ENCODE measurements around the gene SNW1.
"Not testable (repeated sequence)": the region's sequence is repeated elsewhere in the genome, so short reads cannot be mapped to it uniquely, and the experiment has no call there.

The SNW1 gene

DNA sequence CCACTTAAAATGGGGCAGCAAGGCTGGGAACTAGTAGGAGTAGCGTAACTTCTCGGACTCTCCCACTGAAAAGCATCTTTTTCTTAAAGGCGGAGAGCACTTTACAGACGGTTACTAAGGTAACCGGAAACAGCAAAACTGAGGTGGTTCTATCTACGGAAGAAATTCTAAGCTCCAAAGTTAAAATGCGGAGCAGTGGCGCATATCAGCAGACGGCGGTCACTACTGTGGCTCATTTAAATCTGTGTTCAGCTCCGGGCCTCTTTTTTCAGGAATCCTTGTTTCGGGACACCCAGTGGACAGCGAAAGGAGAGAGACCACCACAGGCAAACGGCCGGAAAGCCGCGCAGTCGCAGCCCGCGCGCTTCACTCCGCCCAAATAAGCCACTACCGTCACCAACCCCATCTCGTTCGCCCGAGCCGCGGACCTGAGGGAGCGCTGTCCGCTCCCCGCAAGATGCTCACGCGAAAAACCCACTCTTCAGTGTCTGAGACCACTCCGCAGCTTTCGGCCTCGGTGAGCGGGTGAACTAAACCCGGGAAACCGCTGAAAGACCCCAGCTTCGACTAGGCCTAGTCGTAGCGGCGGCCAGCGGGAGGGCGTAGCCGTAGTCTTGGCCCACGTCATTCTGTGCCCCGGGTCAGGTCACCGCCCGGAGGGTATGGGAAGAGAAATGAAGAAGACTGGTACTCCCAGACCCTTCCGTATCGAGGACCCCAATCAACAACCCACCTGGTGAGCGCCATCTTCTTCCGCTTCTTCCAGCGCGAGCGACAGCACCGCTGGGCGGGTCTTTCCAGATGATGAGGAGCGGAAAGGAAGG, at the start of gene SNW1:
TSS of gene SNW1 (minus strand) at position 776 of the 824 bp plus-strand sequence. CDS start at position 747, 29 bp downstream.
- peak; percentile 90 for DNase-seq (ENCODE audit: low read depth, low spot score)

DNA sequence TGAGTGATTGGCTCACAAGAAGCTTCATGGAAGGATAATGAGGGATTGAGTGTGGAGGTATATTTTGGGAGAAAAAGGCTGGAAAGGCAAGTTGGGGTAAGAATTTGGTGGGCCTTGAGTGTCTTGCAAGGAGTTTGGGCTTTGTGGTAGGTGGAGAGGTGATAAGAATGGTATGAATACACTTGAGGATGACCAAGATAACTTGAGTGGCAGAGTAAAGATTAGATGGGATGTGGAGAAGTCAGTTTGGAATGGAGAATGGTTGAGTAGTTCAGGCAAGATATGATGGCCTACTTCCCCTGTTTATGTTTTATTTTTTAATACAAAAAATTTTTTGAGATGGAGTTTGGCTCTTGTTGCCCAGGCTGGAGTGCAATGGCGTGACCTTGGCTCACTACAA, 48.1 kb upstream of the SNW1 start:
- no peak for DNase-seq (ENCODE audit: low read depth, low spot score)

DNA sequence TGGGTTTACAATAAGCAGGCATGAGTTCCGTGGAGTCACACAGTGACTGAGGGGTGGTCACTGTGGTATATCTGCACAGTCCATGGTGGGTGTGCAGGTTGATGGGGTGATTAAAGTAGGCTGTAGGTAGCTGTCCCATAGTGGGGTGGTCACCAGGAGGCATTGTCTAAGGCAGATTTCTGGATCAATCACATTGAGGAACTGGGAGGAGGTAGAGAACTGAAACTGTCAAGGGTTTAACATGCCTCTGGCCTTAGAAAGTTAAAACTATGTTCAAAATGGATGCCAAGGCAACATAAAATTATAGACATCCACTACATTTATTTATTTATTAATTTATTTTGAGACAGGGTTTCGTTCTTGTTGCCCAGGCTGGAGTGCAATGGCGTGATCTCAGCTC, 47.3 kb upstream of the SNW1 start:
- no peak for DNase-seq (ENCODE audit: low read depth, low spot score)

DNA sequence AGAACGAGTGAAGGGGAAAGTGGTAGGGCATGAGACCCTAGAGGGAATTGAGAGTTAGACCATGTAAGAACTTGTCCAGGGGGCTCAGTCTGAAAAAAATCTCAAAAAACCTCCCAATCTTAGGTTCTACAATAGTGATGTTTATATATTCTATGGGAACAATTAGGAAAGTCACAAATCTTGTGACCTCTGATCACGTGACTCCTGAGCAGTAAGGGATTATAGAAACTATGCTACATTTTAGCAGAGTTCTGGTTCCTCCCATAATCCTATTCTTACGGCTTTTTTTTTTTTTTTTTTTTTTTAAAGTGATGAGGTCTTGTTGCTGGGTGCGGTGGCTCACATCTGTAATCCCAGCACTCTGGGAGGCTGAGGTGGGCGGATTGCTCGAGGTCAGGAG, 44.8 kb upstream of the SNW1 start:
- no peak for DNase-seq (ENCODE audit: low read depth, low spot score)

DNA sequence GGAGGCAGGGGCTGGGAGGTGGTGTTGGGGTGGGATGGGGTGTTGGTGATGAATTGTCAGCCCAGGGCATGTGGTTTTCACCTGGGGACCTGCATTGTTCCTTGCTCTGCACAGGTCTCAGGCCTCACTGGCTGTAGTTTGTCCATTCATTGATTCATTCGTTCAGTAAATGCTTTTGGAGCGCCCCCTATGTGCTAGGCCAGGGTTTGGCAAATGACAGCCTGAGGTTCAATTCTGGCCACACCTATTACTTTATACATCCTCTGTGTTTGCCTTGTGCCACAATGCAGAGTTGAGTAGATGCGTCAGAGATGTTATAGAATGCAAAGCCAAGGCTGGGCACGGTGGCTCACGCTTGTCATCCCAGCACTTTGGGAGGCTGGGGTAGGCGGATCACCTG, 43.6 kb upstream of the SNW1 start:
- DNase-seq (ENCODE audit: low read depth, low spot score), result no peak

DNA sequence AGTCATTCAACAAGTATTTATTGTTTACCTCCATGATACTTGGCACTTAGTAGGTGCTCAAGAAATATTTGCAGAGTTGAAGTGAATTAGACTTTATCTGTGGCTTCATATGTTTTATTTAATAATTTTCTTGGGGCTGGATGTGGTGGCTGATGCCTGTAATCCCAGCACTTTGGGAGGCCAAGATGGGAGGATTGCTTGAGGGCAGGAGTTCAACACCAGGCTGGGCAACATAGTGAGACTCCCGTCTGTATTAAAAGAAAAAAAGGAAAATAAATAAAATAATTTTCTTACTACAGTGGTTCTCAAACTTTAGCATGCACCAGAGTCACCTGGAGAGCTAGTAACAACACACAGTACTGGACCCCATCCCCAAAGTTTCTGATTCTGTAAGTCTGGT, 39.9 kb upstream of the SNW1 start:
- DNase-seq (ENCODE audit: low read depth, low spot score), result no peak

DNA sequence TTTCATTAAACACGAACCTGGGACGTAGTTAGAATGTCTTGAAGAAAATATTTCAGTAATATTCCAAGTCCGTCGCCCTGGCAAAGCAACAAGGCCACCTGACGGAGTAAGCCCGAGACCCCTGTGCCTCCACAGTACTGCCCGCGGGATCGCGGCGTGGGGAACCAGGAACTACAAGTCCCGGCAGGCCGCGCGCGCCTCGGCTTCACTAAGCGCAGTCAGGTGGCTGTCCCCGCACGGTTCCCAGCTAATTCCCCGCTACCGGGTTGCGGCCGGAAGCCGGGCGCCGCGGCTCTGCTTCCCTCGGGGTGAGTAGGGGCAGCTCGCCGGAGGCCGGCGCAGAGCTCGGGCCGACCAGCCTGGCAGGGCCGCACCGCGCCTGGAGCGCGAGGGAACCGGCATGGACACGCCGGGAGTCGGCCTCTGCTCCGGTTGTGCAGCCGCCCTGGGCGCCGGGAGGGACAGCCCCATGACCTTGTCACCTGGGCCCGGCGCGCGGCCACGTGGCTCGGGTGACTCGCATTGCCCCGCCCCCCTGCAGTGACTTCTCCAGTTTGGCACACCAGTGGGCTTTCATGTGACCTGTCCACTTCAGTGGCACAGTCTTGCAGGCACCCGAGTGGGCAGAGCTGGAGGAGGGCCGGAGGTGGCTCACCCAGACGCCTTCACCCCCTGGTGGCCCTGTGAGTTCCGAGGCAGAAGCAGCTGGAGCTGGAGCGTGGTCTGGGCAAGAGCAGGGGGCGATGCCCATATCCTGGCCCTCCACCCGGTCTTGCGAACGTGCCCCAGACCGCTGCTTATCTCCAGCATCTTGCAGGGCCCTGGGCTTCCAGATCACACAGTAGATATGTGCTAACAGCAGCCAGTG, 39.1 kb upstream of the SNW1 start, which contains the start of gene ADCK1:
TSS of gene ADCK1 (plus strand) at position 247 of the 868 bp plus-strand sequence. CDS start 18,870 bp downstream, outside the sequence.
- peak; percentile 21 for DNase-seq (ENCODE audit: low read depth, low spot score)

DNA sequence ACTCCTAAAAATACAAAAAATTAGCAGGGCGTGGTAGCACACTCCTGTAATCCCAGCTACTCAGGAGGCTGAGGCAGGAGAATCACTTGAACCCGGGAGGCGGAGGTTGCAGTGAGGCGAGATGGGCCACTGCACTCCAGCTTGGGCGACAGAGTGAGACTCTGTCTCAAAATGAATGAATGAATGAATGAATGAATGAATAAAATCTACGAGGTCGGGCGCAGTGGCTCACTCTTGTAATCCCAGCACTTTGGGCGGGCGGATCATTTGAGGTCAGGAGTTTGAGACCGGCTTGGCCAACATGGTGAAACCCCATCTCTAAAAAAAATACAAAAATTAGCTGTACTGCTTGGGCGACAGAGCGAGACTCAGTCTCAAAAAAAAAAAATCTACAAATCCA, 38.5 kb upstream of the SNW1 start:
- DNase-seq (ENCODE audit: low read depth, low spot score), result not testable (repeated sequence)

DNA sequence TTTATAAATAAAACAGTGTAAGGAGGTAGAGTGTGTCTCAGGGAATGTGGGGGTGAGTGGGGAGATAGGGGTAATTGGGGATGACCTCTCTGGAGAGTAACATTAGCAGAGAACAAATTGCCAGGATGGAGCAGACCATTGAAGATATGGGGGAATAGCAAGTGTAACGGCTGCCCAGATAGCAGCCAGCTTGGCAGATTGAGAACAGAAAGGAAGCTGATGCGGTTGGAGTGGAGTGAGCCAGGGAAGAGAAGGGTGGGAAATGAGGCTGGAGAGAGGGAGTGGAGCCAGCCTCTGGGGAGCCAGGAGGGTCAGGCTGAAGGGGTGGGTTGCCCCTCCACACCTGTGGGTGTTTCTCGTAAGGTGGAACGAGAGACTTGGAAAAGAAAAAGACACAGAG, 33.4 kb upstream of the SNW1 start:
- no peak for DNase-seq (ENCODE audit: low read depth, low spot score)

DNA sequence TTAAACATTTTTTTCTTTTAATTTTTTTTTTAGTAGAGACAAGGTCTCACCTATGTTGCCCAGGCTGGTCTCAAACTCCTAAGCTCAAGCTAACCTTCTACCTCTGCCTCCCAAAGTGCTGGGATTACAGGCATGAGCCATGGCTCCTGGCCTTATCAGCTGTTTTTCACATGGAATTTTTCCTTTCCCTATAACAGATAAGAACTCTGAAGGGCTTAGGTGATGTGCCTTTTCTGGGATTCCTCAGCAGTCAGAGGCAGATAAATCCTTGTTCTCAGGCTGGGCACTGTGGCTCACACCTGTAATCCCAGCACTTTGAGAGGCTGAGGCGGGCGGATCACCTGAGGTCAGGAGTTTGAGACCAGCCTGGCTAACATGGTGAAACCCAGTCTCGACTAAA, 32.3 kb upstream of the SNW1 start:
- not testable (repeated sequence) for DNase-seq (ENCODE audit: low read depth, low spot score)

DNA sequence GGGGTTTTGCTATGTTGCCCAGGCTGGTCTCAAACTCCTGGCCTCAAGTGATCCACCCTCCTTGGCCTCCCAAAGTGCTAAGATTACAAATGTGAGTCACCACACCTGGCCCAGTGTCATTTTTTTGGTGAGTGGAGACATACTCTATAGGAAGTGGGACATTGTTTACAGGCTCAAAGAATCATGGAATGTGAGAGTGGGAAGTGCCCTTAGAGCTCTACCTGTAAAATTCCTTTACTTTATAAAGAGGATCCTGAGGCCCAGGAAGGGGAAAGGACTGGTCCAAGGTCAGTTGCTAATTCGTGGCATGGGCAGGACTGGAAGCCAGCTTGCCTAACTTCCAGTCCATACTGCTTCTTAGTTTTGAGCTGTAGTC, 30.3 kb upstream of the SNW1 start:
- no peak for DNase-seq (ENCODE audit: low read depth, low spot score)

DNA sequence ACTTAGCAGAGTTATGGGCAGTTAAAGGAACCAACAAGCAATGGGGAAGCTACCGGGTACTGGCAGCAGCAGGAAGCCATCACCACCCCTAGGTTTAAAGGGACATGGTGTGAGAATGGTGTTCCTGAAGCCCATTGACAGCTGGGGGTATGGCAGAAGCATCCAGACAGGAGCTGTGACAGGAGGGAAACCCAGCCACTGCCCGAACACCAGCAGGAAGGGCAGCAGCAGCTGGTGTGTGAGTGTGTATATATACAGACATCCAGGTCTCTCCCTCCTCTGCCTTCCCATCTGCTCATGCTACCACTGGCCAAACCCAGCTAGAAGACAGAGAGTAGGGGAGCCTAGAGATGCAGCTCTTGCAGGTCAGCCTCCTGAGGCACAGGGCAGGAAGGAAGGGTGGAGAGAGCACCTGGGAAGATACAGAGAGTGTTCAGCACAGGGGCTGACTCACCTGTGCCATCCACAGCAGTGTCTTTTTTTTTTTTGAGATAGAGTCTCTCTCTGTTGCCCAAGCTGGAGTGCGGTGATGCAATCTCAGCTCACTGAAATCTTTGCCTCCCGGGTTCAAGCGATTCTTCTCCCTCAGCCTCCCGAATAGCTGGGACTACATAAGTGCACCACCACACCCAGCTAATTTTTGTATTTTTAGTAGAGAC, 29.7 kb upstream of the SNW1 start:
- DNase-seq (ENCODE audit: low read depth, low spot score), result no peak

DNA sequence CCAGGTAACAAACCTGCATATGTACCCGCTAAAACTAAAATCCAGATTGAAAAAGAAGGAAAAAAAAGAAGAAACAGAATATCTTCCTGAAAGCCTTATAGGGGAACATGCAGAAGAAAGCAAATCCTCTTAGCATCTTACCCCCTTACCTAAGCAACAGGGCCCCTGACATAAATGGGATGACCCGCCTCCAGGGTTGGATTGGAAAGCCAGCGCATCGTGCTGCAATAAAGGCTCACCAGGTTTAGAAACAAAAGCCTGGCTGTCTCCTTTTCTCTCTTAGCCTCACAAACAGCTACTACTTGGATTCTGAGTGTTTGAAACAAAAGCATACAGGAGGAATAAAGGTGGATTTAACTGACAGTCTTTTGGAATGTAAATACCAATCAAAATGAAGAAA, 25.2 kb upstream of the SNW1 start:
- DNase-seq (ENCODE audit: low read depth, low spot score), result no peak

DNA sequence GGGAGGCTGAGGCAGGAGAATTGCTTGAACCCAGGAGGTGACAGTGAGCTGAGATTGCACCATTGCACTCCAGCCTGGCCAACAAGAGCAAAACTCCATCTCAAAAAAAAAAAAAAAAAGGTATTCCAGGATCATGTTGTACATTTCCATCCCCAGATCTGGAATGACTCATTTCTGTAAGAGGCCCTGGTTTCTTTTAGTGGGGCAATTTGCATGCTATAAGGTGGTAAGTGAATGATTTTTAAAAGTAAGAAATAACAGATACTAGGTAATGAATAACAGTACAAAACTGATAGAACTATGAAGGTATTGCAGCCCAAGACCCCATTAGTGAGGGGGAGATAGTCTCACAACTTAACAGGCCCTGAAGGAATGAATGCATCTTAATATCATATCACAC, 21.2 kb upstream of the SNW1 start:
- no peak for DNase-seq (ENCODE audit: low read depth, low spot score)

DNA sequence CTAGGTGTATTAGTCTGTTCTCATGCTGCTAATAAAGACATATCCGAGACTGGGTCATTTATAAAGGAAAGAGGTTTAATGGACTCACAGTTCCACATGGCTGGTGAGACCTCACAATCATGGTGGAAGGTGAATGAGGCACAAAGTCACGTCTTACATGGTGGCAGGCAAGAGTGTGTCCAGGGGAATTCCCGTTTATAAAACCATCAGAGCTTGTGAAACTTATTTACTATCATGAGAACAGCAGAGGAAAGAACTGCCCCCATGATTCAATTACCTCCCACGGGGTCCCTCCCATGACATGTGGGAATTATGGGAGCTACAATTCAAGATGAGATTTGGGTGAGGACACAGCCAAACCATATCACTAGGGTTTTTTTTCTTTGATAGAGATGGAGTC, 13.0 kb upstream of the SNW1 start:
- DNase-seq (ENCODE audit: low read depth, low spot score), result not testable (repeated sequence)

DNA sequence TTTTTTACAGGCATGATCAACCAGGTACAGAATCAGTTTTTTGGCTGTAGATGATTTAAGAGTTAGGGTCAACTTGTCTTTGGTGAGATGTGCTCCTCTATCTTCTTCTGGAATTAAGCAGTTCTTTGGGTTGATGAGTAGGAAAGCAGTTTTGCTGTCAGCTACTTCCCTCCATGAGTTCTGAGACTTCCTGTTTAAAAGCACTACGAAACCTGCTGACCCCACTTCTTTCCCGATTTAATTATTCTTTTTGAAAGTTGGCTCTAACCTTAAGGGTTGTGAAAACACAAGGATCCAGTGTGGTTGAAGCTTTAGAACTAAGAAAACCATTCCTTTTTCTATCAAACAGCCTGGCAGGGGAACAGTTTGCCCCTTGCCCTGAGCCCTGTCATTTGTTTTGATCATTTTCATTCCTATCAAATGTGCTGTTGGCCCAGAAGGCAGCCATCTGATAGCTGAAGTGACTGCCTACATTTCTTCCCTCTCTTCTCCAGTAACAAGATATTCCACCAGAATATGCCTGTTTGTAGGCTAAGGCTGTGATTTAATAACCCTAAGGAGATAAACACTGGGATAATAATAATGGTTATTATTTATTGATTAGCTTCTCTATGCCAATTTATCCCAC, 7.6 kb upstream of the SNW1 start:
- DNase-seq (ENCODE audit: low read depth, low spot score), result not testable (repeated sequence)

DNA sequence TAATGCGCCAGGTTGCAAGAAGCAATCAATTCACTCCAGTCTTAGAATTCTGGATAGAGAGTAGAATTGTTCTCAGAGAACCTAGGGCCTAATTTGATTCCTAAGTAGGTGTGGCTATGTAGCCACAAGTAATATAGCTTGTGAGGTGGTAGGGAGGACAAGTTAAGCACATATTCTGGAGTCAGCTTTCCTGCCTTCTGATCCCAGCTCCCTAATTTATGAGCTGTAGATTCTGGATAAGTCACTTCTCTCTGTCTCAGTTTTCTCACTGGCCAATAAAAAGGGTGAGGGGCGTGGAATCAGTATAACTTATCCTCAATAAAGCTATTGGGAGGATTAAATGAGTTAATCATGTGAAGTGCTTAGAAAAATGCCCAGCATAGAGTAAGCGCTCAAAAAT, 3.0 kb upstream of the SNW1 start:
- no peak for DNase-seq (ENCODE audit: low read depth, low spot score)

DNA sequence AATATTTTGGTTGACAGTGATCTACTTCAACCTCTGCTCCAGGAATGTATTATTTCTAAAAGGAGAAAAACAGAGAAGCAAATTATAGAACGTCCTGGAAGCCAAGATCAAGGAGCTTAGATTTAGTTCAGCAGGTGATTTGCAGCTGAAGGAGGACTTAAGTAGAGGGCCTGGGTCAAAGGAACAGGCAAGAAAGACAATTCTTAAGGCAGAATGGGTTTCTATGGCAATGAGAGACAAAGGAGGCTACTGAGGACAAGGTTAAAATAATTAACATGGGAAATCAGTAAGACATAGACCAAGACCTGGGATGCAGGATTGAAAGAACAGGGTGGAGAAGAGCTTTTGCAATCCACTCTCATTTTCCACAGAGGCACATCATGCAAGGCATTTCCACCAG, 2.4 kb upstream of the SNW1 start:
- no peak for DNase-seq (ENCODE audit: low read depth, low spot score)

DNA sequence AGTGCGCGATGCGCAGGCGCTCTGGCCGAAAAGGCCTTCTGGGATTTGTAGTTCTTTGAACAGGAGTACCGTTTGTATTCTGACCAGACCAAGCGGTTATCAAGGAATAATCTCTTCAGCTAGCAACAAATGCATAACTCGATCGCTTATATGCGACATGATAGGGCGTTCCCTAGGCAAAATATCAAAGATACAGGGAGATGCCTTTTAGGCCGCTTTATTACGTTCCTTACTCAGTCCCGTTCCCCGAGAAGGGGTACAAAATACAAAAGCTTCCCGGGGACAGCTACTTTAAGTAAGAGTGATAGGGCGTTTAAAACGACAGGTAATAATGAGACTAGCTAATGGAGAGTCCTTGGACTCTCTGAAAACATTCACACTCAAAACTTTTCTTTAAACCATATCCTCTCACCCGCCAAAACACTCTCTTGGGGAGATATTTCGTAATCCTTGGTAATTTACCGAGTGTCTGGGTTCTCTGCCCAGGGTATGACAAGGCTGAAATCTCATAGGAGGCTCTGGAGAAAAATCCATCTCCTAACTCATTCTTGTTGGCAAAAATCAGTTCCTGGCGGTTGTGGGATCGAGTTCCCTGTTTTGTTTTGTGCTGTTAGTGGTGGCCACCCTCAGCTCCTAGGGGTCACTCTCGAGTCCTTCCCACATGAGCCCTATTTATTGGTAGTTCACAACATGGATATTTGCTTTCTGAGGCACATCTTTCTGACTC, 412 bp upstream of the SNW1 start:
- peak; percentile 1 for DNase-seq (ENCODE audit: low read depth, low spot score)

DNA sequence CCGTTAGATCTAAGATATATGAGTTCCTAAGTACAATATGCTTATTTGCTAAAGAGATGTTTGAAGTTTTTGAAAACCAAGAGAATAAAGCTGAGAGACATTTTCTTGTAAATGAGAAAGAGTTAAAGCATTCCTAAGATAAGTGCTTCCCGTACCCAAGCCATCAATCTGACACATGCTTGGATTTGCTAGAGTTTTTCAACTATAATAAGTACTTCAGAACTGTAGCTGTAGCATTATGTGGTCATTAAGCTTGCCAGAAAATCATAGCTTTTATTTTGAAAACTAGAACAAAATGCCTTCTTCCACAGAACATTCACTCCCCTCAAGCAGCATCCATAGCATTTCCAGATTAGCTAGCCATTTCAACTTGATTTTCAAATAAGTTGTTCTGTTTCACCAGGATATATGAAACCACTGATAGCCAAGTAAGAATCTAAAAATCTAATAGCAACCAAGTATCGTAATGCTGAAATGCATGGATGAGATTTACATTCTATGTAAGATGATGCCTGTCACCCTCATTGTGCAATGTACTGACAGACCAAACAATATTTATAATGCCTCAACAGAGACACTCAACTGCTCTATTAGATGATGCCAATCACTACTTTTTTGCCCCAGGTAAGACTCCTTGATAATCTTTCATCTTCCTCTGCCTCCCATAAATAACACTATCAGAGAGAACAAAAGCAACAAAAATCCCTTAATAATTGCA, 8.0 kb downstream of the SNW1 start:
- no peak for DNase-seq (ENCODE audit: low read depth, low spot score)

Measured in smooth muscle cell of the brain vasculature (primary cell).